AG09319 (cell line): Measurements from ENCODE around the gene KRT3.

ENCODE experiments used
- DNase-seq: peaks from one replicate; pipeline ENCODE4 v3.0.0-alpha.2; 2010; ENCODE audit warnings: low read depth; ENCODE audit errors: extremely low read depth
- CTCF ChIP-seq: IDR thresholded peaks from 2 replicates; pipeline ENCODE4 v1.5.1; 2011; ENCODE audit warnings: low read depth, mild to moderate bottlenecking, inconsistent platforms, low read length, moderate library complexity

The KRT3 gene

GRCh38 chr12:52794479-52795331 is 1.2 kb downstream of the KRT3 start:
- DNase-seq = no peak
- TF ChIP-seq CTCF = no peak

GRCh38 chr12:52792185-52793029 is 3.5 kb downstream of the KRT3 start:
- no peak for DNase-seq
- TF ChIP-seq CTCF = no peak

GRCh38 chr12:52791271-52792184 is 4.4 kb downstream of the KRT3 start:
- TF ChIP-seq CTCF = no peak
- no peak for DNase-seq

GRCh38 chr12:52790427-52791270 is 5.3 kb downstream of the KRT3 start:
- DNase-seq = no peak
- no peak for TF ChIP-seq CTCF

GRCh38 chr12:52789637-52790426 is 6.1 kb downstream of the KRT3 start:
- no peak for TF ChIP-seq CTCF
- DNase-seq = no peak
